GM10266 (cell line): Measurements from ENCODE around the gene AMBRA1.

ENCODE experiments used
- DNase-seq: peaks from one replicate; pipeline ENCODE4 v3.0.0; 2012; ENCODE audit errors: extremely low spot score
- CTCF ChIP-seq: IDR thresholded peaks from 2 replicates; pipeline ENCODE4 v1.5.1; 2012; ENCODE audit warnings: mild to moderate bottlenecking, low read depth; ENCODE audit not compliant: control insufficient read depth, insufficient read depth; ENCODE audit errors: missing control alignments

Gene AMBRA1

GRCh38 chr11:46600194-46600960, 6.6 kb upstream of the AMBRA1 start:
- DNase-seq = no peak
- TF ChIP-seq CTCF = no peak

- DNase-seq = no peak
Measured at GRCh38 chr11:46599340-46600193, 5.7 kb upstream of the AMBRA1 start.

GRCh38 chr11:46597609-46598219, 3.9 kb upstream of the AMBRA1 start:
- TF ChIP-seq CTCF = no peak
- no peak for DNase-seq

More at GRCh38 chr11:46599340-46600193, 5.7 kb upstream of the AMBRA1 start:
- no peak for TF ChIP-seq CTCF

- DNase-seq = no peak
- no peak for TF ChIP-seq CTCF
Measured at GRCh38 chr11:46597155-46597554, 3.3 kb upstream of the AMBRA1 start.

GRCh38 chr11:46594785-46595184, 962 bp upstream of the AMBRA1 start:
- no peak for TF ChIP-seq CTCF

GRCh38 chr11:46594374-46594700, 514 bp upstream of the AMBRA1 start:
- no peak for TF ChIP-seq CTCF
- no peak for DNase-seq

More at GRCh38 chr11:46594785-46595184, 962 bp upstream of the AMBRA1 start:
- no peak for DNase-seq
